Measurements from ENCODE around the gene KRTAP5-6.

The KRTAP5-6 gene

DNA sequence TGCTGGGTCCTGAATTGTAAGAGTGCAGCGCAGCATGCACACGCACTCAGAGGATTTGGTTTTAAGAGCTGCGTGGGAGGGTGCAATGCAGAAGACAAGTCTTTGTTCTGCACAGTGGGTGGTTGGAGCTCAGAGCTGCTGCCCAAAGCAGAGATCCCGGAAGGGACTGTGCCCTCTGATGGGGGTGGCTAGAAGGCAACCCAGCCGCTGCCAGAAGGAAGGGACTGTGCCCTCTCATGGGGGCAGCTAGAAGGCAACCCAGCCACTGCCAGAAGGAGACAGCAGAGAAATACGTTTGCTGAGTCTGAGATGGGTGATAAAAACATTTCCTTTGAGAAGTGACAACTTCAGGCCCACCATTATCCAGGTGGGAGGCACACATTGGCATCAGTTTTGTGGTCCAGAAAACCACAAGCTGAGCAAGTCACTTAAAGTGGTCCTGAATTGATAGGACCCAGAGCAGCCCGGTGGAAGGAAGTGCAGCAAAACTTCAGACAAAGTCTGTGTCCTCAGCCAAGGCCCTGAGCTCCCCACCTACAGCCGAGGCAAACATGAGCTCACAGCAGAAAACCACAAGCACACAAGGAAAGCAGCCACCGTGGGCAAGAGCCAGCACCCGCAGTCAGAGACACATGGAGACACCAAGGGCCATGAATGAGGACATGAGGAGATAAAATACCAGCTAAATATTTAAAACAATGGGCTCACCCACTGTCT is 4.3 kb downstream of the KRTAP5-6 start:
- no peak for DNase-seq

DNA sequence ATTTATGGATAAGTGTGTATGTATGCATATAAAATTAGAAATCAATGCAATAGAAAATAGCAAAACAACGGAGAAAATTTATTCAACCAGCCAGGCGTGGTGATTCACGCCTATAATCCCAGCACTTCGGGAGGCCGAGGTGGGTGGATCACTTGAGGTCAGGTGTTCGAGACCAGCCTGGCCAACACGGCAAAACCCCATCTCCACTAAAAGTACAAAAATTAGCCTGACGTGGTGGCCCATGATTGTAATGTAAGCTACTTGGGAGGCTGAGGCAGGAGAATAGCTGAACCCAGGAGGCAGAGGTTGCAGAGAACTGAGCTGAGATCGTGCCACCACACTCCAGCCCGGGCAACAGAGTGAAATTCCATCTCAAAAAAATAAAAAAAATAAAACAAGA is 5.5 kb downstream of the KRTAP5-6 start:
- DNase-seq: no peak

DNA sequence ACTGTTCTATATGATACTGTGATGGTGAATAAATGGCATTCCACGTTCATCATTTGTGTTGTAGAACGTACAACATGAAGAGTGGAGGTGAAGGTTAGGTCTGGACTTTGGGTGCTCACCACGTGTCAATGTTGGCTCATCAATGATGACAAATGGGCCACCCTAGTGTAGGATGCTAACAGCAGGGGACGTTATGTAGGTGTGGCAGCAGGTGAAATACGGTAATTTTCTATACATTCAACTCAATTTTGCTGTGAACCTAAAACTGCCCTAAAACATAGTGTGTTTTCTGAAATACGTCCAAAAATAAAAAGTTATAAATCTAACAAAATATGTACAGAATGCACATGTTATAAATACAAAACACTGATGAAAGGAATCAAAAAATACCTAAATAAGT is 6.2 kb downstream of the KRTAP5-6 start:
- no peak for DNase-seq

DNA sequence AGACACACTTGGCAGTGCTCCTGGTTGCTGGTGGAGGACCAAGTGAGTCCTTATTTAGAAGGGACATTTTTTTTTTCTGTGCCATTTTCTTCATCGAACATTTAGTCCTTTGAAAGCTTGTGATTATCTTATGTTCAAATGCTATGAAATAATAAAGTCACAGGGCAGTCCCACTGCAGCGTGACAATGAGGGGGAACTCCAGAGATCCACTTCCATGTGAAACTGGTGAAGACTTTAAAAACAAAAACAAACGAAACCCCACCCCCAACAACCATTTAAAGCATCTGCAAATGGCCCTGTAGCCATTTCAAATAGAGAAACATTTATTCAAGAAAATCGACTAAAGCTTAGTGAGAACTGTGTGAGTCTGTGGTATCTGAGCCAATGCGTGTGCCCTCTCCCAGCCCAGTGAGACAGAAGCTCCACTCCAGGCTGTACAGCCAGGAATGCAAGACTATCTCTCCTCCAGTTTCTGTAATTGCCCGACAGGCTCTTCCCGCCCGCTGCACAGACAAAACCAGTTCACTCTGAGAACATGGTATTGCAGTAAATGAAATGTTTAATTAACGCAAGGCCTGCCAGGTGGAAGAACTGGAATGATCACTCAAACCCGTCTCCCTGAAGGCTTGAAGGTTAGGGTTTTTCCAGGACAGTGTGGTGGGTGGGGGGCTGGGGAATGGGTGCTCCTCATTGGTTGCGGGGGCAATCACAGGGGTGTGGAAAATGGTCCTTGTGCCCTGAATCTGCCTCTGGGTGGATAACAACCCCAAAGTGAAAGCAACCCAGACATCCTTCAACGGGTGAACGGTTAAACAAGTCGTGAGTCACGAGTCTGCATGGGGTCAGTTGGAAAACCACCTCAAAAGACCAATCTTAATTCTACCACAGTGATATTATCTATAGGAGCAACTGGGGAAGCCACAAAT is 8.4 kb downstream of the KRTAP5-6 start:
- DNase-seq: no peak

DNA sequence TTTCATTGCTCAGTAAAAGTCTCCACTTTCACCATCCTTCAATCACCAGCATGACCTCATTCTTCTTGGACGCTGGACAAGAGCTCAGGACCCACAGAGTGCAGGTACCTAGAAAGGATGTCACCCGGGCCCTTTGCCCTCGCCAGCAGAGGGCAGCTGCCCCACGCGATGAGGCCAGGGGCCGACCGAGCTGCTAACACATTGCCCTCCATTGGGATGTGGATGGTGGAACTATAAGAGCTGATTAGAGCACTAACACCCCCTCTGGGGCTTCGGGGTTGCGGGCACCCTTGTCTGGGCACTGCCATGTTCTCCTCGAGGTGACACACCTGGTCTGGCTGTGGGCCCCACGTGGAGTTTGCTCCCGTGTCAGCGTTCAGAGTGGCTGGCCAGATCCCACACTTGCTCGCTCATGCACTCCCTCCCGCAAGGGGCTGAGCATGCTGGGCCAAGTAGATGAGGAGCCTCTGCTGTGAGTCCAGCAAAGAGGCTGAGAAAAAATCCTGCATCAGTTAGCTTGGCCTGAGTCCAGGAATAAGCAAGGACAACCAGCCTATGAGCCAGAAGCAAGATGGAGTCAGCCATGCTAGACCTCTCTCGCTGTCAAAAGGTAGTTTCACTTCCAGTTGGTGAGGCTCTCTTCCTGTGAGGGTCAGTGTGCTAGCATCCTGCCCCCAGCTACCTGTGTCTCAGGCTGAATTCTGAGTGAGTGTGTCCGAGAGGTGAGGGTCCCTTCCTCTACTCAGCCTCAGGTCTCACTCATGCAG is 9.8 kb downstream of the KRTAP5-6 start:
- DNase-seq: no peak

DNA sequence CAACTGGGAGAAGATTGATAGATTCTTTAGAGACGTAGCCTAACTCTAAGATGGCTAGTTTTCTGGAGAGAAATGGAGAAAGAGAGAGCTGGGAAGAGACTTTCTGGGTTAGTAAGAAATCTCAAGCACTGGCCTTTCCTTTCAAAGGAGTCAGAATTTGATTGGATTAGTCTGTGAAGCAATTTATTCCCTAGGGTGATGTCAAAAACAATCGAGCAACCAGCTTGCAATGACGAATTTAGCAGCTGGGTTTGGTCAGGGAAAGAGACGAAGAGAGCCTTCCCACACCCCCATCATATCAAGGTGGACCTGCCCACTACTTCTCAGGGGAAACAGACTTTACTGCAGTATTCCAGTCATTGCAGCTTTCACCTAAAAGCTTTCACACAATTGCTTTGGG is 10.8 kb downstream of the KRTAP5-6 start:
- DNase-seq: no peak

DNA sequence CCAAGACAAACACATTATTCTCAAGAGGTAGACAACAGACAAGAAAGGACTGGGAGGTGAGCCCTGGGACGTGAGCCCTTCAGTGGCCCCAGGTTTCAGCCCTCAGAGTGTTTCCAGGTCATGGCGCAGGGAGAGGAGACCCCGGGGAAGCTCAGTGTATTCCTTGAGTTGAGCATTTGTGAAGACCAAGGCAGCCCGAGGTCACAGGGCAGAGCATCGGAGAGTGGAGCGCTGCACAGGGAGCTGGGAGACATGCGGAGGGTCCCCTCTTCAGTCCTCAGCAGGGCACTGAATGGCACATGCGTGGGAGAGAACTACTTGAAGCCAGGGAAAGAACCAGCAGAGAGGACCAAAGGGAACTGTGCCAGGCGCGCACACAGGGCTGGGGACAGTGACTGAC is 11.7 kb downstream of the KRTAP5-6 start:
- no peak for DNase-seq

DNA sequence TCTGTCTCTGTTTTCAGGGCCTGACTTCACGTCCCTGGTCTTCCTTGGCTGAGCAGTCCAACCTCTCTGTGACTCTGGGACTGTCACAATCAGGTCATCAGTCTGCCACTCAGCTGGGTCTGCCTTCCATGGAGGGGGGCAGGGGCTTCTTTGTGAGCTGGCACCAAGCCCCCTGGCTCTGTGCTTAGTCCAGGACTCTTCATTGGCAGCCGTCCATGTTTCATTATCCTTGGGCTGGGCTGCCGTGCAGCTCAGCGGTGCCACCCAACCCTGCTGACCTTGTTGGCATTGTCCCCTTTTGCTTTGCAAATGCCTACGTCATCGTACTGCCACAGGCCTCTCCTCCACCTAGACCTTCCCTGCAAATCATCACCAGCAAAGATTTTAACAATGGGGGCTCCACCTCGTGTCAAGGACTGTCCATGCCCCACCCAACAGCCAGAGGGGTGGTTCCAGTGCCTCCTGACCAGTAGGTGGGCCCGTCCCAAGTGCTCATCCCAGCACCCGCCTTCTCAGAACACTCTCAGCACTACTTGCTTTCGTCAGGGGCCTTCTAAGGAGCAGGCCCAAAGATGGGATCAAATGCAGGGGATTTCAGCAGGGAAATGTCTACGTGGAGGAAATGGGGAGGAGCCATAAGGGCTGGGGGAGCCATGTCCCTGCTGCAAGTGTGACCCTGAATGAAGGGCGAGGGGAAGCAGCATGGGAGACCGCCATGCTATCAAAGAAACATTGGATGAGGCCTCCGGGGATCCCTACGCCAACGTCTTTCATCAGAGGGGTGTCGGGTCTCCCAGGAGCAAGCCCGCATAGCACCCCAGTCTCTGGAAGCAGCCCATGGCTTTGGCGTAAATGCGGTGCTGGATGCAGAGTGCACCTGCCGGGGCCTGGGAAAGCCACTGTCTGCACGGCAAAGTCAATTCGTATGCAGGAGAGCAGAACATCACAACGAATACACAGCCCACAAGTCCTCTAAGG is 18.2 kb downstream of the KRTAP5-6 start:
- DNase-seq: no peak

DNA sequence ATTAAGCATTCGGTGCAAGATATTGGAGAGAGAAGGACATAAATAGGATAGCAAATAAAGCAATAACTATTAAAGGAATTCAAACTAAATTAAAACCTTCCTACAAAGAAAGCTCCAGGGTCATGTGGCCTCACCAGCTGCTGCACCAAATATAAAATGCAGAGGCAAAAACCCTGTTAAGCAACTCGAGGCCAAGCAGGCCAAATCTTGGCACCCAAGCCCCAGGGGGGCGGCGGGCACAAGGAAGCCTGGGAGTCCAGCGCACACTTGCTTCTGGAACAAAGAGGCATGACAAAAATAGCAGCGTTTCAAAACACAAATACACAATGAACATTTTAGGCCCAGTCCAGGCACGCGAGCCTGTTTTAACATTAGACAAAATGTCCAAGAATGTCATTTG is 20.8 kb downstream of the KRTAP5-6 start:
- no peak for DNase-seq

DNA sequence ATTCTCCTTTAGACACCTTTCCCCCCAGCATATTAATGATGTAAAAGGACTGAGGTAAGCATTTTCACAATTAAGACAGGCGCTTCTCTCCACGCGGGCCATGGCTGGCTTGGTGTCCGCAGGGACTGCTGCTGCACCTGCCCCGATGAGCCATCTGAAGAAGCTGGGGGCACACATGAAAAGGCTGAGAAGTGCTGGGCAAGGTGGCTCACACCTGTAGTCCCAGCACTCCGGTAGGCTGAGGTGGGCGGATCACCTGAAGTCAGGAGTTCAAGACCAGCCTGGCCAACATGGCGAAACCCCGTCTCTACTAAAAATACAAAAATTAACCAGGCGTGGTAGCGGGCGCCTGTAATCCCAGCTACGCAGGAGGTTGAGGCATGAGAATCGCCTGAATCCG is 21.3 kb downstream of the KRTAP5-6 start:
- DNase-seq: no peak

DNA sequence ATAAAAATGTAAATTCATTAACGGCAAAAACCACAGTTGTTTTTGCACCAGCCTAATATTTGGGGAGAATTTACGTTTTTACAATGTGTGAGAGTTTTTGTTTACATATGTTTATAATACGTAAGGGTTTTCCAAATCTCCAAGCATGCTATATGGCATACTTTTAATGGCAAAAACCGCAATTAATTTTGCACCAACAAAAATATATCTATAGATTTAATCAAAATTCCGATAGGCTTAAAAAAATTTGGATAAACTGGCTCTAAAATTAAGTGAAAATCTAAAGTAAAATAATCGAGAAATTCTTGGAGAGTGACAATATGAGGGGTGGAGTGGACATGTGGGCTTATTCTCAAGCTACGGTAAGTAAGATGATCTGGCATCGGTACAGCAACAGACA is 22.8 kb downstream of the KRTAP5-6 start:
- DNase-seq: no peak

DNA sequence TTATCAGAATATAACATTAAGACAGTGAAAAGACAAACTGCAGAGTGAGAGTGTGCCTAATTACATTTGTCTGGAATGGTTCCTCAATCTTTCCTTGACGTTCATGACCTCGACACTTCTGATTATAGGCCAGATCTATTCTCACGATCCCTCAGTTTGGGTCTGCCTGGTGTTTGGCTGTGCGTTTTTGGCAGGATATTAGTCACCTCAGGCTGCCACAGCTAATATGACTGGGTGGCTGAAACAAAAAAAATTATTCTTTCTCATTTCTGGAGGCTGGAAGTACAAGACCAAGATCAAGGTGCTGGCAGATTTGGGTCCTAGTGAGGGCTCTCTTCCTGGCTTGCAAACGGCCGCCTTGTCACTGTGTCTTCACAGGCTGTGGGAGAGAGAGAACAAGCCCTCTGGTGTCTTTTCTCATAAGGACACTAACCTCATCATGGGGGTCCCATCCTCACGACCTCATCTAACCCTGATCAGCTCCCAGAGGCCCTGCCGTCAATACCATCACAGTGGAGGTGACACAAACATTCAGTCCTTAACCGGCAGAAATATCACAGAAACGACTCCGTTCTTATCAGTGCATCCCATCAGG is 30.2 kb downstream of the KRTAP5-6 start:
- DNase-seq: no peak

DNA sequence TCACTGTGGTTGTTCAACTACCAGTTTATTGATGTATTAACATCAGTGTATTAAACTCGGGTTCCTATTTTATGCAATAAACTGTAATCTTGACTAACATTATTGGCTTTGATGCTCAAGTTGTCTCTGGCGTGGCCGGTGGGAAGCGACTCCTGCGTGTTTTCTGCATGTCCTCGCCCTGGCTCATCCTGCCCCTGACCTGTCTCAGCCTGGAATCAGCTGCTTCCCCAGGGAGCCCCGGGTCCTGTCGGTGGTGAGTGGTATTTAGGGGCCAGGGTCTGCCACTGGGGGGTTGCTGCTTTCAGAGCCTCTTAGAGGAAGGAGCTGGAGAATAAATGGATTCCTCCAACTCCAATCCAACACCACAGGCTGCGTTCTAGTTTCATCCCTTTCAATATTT is 30.9 kb downstream of the KRTAP5-6 start:
- DNase-seq: no peak

DNA sequence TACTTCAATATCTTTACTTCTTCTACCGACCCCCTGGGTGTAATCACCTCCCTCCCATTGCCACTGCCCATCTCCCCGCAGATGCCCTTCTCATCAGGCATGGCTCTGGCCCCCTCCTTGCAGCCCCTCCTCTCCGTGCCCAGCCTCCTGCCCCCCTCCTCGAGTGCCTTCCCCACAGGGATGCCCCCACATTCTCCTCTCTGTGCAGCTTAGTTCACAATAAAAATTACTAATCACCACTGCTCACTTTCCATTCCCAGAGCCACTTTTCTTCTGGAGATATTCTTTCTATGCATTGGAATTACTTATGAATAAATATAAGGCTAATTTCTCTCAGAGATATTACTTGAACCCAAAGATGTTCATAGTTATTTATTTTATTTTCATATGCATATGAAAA is 31.3 kb downstream of the KRTAP5-6 start:
- DNase-seq: no peak

DNA sequence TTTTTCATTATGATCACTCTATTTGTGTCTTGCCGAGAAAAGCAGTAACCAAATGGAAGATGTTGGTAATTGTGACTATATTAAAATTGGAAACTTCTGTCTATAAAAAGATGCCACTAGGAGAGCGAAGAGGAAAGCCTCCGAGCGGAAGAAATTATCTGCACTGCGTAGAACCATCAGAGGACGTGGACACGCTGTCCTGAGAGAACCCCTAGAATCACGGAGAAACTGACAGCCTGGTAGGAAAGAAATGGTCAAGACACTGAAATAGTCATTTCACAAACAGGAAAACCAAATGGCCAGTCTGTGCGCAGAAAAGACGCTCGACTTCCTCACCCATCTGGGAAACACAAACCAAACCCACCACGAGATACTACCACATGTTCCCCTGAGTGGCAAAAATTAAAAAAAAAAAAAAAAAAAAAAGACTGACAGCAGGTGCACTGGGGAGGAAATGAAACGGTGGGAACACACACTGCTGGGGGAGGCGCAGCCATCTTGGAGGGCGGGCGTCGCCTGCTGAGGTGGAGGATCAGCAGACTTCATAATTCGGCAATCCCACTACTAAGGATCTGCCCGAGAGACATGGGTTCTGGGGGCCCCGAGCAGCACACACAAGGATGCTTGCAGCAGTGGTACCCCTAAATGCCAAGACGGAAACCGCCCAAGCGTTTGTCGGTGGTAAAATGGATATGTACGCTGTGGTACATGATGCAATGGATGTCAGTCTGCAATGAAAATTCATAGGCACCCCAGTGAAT is 32.1 kb downstream of the KRTAP5-6 start:
- DNase-seq: no peak

DNA sequence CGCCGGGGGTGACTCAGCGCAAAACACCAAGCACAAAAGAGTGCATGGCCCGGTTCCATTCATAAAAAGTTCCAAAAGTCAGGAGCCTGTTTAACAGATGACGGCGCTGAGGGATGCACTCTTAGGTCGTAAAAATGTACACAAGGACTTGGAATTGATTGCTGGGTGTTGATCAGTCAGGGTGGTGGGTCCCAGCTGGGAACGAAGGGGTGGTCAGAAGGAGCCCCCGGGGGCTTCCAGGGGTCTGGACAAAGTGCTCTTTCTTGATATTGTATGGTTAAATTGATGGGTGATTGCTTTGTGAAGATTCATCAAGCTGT is 32.7 kb downstream of the KRTAP5-6 start:
- DNase-seq: no peak

DNA sequence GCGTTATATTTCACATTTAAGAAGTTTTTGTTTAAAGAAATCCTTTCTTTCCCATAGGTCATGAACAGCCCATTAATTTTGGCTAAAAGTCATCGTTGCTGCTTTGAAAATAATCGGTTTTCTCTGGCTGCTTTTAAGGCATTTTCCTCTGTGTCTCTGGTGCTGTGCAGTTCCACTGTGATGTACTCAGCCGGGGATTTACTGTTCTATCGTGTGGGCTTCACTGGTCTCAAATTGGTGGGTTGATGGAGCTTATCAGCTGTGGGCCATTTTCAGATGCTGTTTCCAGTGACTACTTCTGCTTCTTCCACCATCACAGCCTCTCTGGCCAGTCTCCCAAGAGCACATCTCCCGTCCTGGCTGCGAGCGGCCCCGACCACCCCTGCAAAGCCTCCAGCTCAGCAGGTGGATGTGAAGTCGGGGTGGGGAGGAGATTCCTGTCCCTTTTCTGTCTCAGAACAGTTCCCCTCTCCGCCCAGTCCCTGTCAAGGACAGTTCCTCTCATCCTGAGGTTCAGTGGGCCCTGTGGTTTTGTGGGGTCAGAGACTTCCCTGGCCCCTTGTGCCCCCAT is 33.1 kb downstream of the KRTAP5-6 start:
- DNase-seq: no peak

DNA sequence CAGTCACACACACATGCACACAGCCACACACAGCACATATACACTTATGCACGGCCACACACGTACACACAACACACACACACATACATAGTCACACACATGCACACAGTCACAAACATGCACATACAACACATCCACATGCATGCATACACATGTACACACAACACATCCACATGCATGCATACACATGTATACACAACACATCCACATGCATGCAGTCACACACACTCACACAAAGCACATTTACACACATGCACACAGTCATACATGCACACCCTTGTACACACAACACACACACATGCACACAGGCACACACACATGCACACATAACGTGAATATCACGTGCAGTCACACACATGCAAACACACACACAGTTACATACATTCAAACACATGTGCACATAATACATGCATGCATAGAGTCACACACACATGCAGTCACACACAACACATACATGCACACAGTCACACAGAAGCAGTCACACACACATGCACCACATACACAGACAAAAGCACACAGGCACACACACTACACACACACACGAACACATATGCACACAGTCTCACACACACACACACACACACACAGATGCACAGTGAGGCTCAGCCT is 34.6 kb downstream of the KRTAP5-6 start:
- DNase-seq: no peak

DNA sequence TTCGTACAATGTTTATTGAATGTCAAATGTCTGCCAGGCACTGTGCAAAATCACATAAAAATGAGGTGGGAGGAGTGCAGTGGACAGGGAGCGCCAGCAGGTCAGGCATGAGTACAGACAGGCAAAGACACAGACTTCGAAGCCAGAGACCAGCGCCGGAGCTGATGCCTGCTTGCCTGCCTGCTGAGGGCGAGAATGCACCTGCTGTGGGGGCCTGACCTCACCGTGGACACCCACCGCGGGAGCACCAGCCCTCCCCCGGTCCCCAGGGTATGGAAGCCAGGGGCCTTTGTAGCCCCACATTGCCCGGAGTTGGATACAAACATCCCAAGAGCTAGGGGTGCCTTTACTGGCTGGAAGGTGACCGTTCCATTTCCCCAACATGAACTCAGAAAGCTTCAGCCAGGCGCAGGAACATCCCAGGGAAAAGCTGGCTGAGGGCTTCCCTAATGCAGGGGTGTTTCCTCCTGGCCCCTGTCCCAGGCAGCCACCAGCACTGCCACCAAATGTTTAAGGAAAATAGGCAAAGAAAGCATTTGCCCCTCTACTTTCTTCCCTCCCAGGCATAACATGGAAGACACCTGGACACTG is 35.5 kb downstream of the KRTAP5-6 start:
- DNase-seq: no peak
